C1 segment of cervical spinal cord (tissue), 14 donors: ENCODE measurements around the gene NCBP2.
A peak's percentile ranks its signal among the peaks of the same experiment; 100 is the strongest.

ENCODE experiments used
- DNase-seq, 14 donors: peaks; one replicate each; lab custom pipeline; 2025; lab: John Stamatoyannopoulos, UW

The NCBP2 gene

DNA sequence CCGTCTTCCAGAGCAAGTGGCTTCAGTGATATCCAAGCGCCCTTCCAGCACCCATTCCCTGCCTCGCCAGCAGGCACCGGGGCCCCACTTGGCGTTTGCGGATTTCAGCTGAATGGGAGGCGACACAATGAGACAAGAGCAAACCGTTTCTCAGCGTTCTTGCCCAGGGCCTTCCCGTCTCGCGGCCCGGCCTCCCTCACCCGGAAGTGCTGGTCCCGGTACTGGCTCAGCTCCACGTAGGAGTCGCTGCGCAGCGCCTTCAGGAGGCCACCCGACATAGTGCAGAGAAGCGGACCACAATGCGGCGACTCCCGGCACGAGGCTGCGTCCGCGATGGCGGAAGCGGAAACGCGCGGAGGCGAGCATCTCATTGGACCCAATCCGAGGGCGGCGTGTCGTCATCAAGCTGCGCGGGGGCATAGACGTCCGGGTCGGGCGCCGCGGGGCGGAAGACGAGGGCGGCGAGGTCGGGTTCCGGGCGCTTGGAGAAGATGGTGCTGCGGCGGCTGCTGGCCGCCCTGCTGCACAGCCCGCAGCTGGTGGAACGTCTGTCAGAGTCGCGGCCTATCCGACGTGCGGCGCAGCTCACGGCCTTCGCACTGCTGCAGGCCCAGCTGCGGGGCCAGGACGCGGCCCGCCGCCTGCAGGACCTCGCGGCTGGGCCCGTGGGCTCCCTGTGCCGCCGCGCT is at the start of gene NCBP2:
Gene NCBP2 (minus strand): TSS at position 303 of the 689 bp plus-strand sequence. CDS start 25 bp downstream, at position 278.
- peak; percentile 91 to 98 (median 96) for DNase-seq

DNA sequence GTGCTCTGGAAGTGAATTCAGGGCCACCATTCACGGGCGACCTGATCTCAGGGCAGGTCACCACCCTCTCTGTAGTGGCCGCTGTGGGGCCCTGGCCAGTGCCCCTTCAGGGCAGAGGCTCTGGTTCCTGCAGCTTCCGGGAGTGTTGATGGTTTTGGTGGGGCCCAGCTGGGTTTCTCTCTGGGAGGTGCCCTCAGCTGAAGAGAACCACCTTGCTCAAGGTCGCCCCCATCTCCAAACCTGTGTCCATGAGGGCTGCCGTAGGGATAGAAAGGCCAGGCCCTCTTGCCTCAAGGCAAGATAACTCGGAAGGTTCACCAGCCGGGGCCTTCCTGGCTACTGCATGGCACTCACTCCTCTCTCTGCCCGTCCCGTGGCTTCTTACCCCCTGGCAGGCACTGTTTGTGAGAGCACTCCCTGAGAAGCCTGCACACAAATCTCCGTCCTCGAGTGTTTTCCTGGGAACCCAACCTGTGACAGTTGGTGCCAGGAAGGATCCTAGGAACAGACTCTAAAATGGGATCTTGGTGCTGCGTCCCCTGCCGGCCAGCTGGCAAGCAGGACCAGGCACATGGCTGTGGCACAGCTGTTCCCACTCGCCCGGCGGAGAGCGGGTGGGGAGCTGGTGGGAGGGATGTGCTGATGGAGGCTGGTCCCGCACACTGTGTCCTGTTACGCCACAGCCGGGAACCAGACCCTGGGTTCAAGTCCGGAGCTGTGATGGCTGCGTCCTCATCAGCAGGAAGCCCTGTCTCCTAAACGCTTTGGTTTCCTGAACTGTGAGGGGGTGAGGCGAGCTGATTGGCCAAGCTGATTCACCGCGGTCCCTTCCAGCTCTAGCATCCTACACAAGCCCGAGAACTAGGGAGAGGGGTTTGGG is 49.5 kb upstream of the NCBP2 start:
- peak in 1 of 14 donors; percentile 39 for DNase-seq

DNA sequence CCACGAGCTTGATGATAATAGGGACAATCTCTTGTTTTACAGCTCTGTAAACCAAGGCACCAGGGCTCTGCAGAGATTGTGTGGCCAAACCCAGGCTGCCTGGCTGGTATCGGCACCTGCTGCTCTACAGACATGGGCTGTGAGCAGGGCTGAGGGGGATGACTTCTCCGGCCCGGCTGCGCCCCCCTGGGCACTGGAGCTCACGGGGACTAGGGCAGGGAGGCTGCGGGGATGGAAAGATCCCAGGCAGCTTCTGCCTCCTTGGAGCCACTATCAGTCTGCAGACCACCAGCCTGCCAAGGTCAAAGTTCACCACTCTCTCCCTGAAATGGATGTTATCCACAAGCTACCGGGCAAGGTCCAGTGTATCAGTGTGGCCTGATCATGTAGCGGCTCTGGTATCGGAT is 48.3 kb upstream of the NCBP2 start:
- no peak for DNase-seq

DNA sequence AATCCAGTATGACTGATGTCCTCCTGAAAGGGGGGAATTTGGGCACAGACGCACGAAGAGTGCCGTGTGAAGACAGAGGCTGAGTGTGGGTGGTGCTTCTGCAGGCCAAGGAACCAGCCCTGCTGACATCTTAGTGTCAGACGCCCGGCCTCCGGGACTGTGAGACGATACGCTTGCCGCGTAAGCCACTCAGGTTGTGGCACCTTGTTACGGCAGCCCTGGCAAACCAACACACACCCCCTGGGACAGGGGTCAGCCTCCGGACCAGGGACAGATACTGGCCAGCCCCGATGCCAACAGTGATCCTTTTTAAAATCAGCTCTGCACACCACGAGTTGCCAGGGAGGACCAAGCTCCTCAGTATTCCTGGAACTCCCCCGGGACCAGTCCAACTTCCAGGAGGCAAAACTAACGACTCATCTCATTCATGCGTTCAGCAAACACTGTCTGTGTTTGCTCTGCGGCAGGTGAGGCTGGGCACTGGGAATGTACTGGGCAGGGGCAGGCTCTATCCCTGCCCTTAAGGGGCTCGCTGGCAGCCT is 47.5 kb upstream of the NCBP2 start:
- no peak for DNase-seq

DNA sequence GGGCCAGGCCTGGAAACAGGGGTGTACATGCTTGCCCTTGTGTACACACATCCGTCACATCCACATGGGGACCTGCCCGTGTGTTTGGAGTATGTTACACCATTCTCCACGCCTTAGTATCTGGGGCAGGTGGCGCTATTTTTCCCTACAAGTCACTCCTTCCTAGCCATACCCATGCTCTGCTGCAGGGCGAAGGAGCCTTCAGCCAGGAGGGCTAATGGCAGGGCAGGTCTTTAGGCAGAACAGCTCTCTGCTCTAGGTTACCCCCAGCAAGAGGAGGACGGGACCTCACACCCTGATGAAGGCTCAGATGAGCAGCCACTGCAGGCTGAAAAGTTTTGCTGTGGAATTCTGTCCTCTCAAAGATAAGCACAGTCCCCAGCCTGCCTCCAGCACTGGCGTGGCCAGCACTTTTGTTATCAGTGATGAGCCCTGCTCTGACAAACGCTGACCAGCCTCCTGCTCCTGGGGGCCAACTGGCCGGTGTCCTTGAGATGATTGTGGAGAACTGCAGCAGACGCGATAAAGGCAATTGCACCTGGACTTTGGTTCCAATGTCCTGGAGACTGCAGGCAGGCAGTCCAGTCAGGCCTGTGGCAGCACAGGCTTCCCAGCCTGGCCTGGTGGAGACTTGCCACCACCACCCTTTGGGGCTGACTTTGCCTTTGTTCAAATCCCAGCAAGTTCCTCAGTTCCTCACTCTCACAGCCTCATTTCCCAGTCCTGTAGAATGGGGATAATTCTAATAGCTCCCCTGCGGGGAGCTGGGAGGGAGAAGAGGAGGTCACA is 46.1 kb upstream of the NCBP2 start:
- DNase-seq = no peak

DNA sequence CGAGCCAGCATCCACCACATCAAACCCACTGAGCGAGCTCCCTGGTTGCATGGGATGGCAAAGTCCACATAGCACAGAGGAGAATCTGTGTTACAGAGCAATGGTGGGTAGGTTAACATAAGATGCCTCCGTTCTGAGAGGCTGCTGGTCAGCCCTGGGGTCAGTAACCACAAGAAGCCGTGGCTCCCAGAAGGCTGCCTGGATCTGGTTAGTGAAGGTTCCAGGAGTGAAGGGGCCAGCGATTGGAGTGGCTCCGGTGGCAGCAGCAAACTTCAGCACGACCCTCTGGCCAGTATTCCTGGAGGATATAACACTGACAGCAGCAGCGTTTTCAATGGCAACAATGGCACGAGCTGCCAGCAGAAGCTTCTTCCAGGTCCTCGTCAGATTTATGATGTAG is 44.7 kb upstream of the NCBP2 start:
- DNase-seq = no peak

DNA sequence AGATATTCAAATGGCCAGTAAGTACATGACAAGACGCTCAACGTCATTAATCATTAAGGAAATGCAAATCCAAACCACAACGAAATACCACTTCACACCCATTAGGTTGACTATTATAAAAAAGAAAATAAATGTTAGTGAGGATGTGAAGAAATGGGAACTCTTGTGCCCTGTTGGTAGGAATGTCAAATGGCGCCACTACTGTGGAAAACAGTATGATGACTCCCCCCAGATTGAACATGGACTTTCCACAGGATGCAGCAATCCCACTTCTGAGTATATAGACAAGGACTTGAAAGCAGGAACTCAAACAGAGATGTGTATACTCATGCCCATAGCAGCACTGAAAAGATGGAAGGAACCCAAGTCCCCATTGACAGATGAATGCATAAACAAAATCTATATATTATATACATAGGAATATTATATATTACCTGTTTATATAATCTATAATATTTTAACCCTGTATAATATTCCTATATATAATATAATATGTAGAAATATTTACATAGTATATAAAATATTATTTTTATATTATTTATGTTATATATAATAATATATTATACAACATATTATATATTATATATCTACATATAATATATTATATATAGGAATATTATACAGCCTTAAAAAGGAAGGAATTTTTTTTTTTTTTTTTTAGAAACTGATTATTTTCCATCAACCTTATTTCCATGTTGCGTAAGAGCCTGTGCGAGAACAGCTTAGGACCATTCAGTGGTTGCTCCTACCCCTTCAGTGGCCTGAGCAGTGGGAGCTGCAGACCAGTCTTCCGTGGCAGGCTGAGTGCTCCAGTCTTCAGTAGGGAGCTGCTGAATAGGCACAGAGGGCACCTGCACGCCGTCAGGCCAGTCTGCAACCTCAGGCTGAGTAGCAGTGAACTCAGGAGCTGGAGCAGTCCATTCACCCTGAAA is 43.9 kb upstream of the NCBP2 start:
- DNase-seq = no peak

DNA sequence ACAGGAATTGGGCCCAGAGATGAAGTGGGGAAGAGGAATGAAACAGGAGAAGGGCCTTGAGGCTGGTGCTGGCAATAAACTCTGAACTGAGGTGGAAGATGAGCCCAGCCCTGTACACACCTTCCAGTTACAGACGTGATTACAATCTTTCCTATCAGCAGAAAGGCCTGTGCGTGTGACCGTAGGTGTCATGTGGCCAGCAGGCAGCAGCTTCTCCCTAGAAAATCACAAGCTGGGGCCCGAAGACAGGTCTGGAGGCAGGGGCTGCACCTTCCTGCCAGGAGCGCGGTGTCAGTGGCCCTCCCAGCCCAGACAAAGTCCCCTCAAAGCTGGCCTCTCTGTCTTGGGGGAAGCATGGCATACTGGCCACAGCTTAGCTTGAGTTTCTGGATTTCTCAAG is 43.0 kb upstream of the NCBP2 start:
- DNase-seq = no peak

DNA sequence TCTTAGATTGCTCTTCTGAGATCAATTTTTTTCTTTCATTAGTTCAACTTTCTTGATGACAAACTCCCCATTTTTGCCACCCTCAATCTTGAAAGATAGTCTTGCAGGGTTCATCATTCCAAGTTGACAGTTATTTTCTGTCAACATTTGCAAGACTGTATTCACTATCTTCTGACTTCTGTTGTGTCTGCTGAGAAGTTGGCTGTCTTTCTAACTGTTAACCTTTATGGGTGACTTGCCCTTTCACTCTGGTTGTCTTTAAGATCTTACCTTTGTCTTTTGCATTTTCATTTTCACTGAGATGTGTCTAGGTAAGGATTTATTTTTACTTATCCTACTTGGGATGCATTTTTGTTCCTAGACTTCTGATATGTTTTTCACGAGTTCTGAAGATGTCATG is 40.9 kb upstream of the NCBP2 start:
- no peak for DNase-seq

DNA sequence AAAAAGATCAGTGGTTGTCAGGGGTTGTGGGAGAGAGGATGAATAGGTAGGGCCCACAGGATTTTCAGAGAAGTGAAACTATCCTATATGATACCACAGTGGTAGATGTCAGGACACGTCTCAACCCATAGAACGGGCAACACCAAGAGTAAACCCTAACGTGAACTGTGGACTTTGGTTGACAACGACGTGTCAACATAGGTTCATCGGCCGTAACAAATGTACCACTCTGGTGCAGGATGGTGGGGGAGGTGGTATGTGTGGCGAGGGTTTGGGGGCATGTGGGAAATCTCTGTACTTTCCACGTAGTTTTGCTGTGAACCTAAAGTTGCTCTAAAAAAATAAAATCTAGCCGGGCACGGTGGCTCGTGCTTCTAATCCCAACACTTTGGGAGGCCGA is 39.3 kb upstream of the NCBP2 start:
- no peak for DNase-seq

DNA sequence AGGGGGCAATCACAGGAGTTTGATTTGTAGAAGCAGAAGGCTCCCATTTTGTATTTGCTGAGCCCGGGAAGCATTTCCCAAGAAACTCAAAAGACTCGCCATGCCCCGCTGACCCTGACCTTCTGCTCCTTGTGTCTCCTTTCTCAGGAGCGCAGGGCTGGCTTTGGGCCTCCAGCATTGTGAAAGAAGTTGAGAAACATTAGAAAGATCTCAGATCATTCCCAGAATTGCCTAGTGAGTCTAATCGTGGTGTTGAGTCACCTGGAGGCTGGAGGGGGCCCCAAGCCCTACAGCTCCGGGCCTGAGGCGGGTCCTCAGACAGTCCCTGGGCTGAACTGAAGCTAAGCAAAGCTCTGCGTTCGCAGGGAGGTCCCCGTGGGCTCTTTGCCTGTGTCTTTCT is 37.2 kb upstream of the NCBP2 start:
- peak in 1 of 14 donors; percentile 44 for DNase-seq

DNA sequence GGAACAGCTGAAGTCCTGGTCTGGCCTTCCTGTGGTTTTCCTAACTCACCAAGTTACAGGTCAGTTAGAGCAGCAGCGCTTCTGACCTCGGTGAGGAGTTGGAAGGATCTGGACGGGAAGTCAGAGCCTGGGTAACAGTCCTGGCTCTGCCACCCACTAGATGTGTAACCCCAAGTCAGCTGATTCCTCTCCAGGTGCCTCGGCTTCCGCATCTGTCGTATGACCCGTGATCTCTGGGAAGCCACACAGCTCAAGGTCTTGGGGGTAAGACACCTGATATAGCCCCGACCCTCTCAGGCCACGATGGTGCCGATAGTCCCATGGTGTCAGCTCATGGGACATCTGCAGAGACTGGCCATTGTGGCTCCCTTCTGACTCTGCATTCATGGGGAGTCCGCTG is 34.6 kb upstream of the NCBP2 start:
- DNase-seq = no peak

DNA sequence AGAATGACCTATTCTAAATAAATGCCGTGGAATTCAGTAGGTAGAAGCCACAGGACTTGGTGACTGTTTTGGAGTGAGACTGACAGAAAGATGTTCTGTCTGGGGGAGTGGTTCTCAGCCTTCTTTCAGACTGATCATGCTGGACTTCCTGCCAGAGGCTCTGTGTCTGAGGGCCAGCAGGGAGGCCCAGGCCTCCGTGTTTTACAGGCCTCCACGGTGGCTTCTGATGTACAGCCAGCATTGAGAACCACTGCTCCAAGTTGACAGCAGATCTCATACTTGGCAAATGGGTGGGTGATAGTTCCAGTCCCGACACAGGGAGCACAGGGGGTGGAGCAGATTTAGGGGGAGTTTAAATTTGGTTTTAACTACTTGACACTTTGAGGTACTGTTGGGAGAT is 33.0 kb upstream of the NCBP2 start:
- DNase-seq = no peak

DNA sequence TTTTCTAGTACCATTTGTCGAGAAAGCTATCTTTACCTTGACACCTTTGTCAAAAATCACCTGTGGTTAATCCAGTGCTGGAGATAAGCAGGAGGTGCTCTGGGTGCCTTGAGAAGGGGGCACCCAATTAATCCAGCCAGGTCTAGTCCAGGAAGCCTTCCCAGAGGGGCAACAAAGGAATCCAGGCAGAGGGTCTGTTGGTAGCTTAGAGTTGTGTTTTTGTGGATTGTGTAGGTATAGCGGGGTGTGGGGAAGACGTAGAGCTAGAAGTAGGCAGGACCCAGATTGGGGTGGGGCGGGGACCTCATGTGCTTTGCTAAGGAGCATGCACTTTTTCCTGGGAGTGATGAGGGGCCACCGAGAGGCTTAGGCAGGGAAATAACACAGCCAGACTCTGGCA is 32.3 kb upstream of the NCBP2 start:
- no peak for DNase-seq

DNA sequence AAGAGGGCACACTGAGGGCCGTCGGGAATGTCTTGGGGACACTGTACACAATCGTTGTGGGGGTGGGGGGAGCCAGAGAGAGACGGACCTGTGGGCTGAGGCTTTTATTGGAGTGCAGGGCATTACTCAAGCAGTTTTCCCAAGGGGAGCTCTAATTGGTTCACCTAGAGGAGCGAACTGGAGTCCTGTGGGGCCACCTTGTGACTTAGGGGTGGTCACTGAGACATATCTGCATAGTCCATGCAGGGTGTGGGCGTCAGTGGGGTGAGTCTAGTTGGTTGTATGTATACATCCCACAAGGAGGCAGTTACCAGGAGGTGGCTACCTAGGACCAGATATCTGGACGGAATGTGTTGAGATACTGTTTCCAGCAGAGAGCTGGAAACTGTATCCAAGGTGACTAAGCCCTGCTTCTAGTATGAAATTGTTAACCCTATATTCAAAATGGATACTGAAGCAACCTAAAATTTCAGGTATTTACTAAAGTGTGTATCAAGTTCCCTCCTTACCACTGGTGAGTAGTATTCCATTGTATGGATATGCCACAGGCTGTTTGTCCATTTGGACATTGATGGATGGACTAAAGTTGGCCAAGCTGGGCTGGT is 28.9 kb upstream of the NCBP2 start:
- DNase-seq = no peak

DNA sequence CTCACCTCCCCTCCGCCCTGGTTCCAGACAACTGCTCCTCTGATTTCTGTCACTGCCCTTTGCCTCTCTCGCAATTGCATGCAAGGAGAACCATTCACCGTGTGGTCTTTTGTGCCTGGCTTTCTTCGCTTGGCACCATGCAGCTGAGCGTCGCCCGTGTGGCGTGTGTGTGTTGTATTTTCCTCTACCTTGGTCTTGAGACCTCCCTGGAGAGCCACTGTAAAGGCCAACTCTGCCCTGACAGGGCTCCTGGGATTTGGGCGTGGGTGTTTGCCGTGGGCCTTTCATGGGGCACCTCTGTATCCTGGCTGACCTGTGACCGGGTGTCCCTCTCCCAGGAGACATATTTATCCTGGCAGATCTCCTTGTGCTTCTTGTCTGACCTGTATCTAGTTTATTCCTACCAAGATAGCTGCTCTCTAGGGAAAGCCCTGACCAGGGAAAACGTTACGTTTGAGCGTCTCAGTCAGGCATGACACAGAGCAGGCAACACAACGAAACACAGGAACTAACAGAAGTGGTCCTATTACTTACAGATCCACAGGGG is 28.3 kb upstream of the NCBP2 start:
- DNase-seq = no peak

DNA sequence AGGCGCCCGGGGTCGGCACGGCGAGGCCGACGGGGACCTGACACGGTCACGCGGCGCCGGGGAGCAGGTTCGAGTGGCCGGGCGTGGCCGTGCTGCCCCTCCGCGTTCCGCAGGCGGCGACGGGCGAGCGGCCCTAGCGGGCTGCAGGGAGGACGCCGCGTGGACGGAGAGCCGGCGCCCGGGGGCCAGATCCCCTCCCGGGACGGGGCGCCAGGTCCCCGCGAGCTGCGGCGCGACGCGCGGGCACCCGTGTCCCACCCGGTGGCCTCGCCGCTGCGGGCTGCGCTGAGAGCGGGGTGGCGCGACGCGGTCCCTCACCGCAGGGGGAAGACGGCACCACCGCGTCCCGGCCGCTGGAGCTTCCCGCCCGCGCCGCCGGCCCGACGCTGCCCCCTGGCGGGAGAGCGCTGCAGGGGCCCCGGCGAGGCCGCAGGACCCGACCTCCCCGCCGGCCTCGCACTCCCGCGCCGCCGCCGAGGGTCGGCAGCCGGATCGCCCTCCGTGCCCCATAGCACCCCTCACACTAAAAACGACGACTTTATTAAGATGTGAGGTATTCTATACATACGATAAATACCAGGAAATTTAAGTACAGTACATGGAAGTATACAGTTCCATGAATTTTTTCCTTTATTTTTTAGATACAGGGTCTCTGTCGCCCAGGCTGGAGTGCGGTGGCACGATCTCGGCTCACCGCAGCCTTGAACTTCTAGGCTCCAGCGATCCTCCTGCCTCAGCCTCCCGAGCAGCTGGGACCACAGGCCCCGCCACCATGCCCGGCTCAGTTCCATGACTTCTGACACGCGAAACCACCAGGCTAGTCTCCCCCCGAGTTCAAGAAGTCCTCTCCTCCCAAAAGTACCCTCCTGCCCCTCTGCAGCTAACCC is 27.6 kb upstream of the NCBP2 start:
- peak in 8 of 14 donors; percentile 16 to 60 (median 22) for DNase-seq

DNA sequence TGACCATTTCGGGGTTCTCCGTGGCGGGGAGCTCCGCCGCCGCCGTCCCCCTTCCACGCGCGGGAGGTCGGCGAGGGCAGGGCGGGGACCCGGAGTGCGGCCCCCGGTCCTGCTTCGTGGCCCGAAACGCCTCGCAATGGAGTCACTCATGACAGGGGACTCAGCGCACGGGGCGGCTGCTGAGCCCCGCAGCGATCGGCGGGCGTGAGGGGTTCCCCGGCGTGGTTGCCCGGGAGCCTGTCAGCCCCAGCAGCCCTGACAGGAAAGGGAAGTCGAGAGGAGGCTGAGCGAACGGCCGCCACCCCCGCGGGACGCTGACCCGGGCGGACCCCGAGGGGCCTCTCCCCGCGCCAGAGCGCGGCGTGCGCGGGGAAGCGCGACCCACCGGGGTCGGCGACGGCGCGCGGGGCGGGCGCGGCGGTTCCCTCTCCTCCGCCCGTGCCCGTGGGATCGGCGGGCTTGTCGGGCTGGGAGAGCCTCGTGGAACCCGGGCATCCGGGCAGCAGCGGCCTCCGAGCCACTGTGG is 26.9 kb upstream of the NCBP2 start:
- DNase-seq = peak in 3 of 14 donors; percentile 23 to 24 (median 23)
